H1 (cell line): ENCODE measurements around the gene ANO2. TPM values are rescaled to one million over a fixed set of nuclear protein-coding genes. Genes with fewer than 3 reads are reported as not detected.
A peak's percentile ranks its signal among the peaks of the same experiment; 100 is the strongest.

Source experiments
- CTCF ChIA-PET: fragments of 300-600 bp; sonication (Branson Sonifier 250); formaldehyde crosslinking; loops from one replicate; lab custom pipeline; 2021; ENCODE audit not compliant: partially characterized antibody; lab: Charles Lee
- POLR2A ChIA-PET: fragments of 300-600 bp; sonication (Branson Sonifier 250); formaldehyde crosslinking; loops from one replicate; lab custom pipeline; 2021; ENCODE audit warnings: inconsistent platforms; ENCODE audit not compliant: partially characterized antibody; lab: Charles Lee
- DNase-seq, 2 experiments: peaks; one replicate each; pipeline versions ENCODE4 v3.0.0 to v3.0.0-alpha.2; 2010 to 2022; ENCODE audit warnings: low spot score in 2 of 2, low read depth in 1 of 2, mixed read lengths in 1 of 2
- FAIRE-seq: peaks from 2 replicates; lab custom pipeline; 2011; peaks lifted over from hg19 to GRCh38; lab: Jason Lieb, UNC
- H2AFZ ChIP-seq: 2 replicates; pipeline ENCODE4 v1.8.1; 2012; ENCODE audit warnings: low read length, inconsistent platforms
- H2AK5ac ChIP-seq: 2 replicates; pipeline ENCODE4 v1.6.1; 2013; ENCODE audit warnings: low read depth, low read length
- H2BK120ac ChIP-seq: replicated peaks from 2 replicates; pipeline ENCODE3; 2013; ENCODE audit warnings: low read depth, low read length, inconsistent platforms
- H2BK12ac ChIP-seq: 2 replicates; pipeline ENCODE4 v1.6.1; 2013; ENCODE audit warnings: low read depth, low read length
- H2BK15ac ChIP-seq: 2 replicates; pipeline ENCODE4 v1.6.1; 2013; ENCODE audit warnings: low read length
- H2BK20ac ChIP-seq: 2 replicates; pipeline ENCODE4 v1.6.1; 2013; ENCODE audit warnings: low read length
- H2BK5ac ChIP-seq: 2 replicates; pipeline ENCODE4 v1.6.1; 2013; ENCODE audit warnings: low read depth, low read length
- H3K14ac ChIP-seq: 2 replicates; pipeline ENCODE4 v1.6.1; 2013; ENCODE audit warnings: inconsistent platforms; ENCODE audit not compliant: insufficient read length
- H3K18ac ChIP-seq: 2 replicates; pipeline ENCODE4 v1.6.1; 2013; ENCODE audit warnings: low read length; ENCODE audit errors: extremely low read depth
- H3K23ac ChIP-seq: 2 replicates; pipeline ENCODE4 v1.6.1; 2013; ENCODE audit warnings: inconsistent platforms; ENCODE audit not compliant: insufficient read length
- H3K23me2 ChIP-seq: 2 replicates; pipeline ENCODE4 v1.6.1; 2013; ENCODE audit warnings: low read depth, low read length
- H3K27ac ChIP-seq: 2 replicates; pipeline ENCODE4 v1.6.1; 2011; ENCODE audit warnings: low read depth, low read length, inconsistent platforms
- H3K27me3 ChIP-seq, 4 experiments: replicated peaks in 1 of 4; 1 replicate in 1 of 4; 2 replicates in 3 of 4; pipeline versions ENCODE4 v1.6.1 to v1.8.1; 2011 to 2013; ENCODE audit warnings: low read length in 3 of 4, mild to moderate bottlenecking in 3 of 4, inconsistent platforms in 2 of 4, mixed read lengths in 2 of 4, moderate library complexity in 1 of 4; ENCODE audit not compliant: control insufficient read depth in 3 of 4, insufficient read depth in 3 of 4; ENCODE audit errors: extremely low read depth in 1 of 4
- H3K36me3 ChIP-seq, 4 experiments: 2 replicates each; pipeline versions ENCODE4 v1.6.1 to v1.8.1; 2011 to 2013; ENCODE audit warnings: mild to moderate bottlenecking in 4 of 4, low read length in 3 of 4, moderate library complexity in 2 of 4, control low read depth in 1 of 4, inconsistent platforms in 1 of 4; ENCODE audit not compliant: insufficient read depth in 4 of 4, control insufficient read depth in 2 of 4
- H3K4ac ChIP-seq: replicated peaks from 2 replicates; pipeline ENCODE3; 2013; ENCODE audit warnings: low read length, low read depth, mixed read lengths, inconsistent platforms; ENCODE audit not compliant: insufficient read length
- H3K4me1 ChIP-seq, 4 experiments: replicated peaks in 1 of 4; 1 replicate in 1 of 4; 2 replicates in 3 of 4; pipeline versions ENCODE4 v1.6.1 to v1.8.1; 2011 to 2013; ENCODE audit warnings: low read length in 3 of 4, inconsistent platforms in 2 of 4, mixed read lengths in 1 of 4; ENCODE audit not compliant: insufficient read depth in 4 of 4, control insufficient read depth in 3 of 4
- H3K4me2 ChIP-seq, 2 experiments: 2 replicates each; pipeline versions ENCODE4 v1.6.1 to v1.8.1; 2011 to 2013; ENCODE audit warnings: low read depth in 2 of 2, low read length in 2 of 2, control low read depth in 1 of 2, inconsistent platforms in 1 of 2, mild to moderate bottlenecking in 1 of 2; ENCODE audit not compliant: insufficient read depth in 1 of 2
- H3K4me3 ChIP-seq, 4 experiments: fragments of 200-600, 300-600 bp in 1 of 4; sonication (generic), shearing (Covaris generic), sonication (Bioruptor Twin) in 1 of 4; 2 replicates each; pipeline versions ENCODE4 v1.5.1 to v1.8.1; 2011 to 2016; ENCODE audit warnings: low read length in 4 of 4, low read depth in 3 of 4, control low read depth in 2 of 4, inconsistent platforms in 2 of 4, mild to moderate bottlenecking in 2 of 4, mixed read lengths in 1 of 4, moderate library complexity in 1 of 4; ENCODE audit not compliant: insufficient read depth in 2 of 4; ENCODE audit errors: extremely low read depth in 1 of 4
- H3K56ac ChIP-seq: replicated peaks from 2 replicates; pipeline ENCODE3; 2013; ENCODE audit warnings: low read depth, mild to moderate bottlenecking, mixed read lengths, low read length, inconsistent platforms; ENCODE audit not compliant: insufficient read length
- H3K79me1 ChIP-seq: 2 replicates; pipeline ENCODE4 v1.6.1; 2013; ENCODE audit warnings: low read depth, low read length, control low read depth
- H3K79me2 ChIP-seq, 2 experiments: 2 replicates each; pipeline versions ENCODE4 v1.6.1 to v1.8.1; 2012 to 2013; ENCODE audit warnings: low read length in 2 of 2, mild to moderate bottlenecking in 2 of 2, inconsistent platforms in 1 of 2; ENCODE audit not compliant: insufficient read depth in 2 of 2, control insufficient read depth in 1 of 2
- H3K9ac ChIP-seq, 4 experiments: replicated peaks in 1 of 4; 1 replicate in 1 of 4; 2 replicates in 3 of 4; pipeline versions ENCODE4 v1.6.1 to v1.8.1; 2011 to 2013; ENCODE audit warnings: low read depth in 3 of 4, low read length in 3 of 4, control low read depth in 2 of 4, mild to moderate bottlenecking in 2 of 4, moderate library complexity in 2 of 4, inconsistent platforms in 1 of 4; ENCODE audit errors: extremely low read depth in 1 of 4
- H3K9me3 ChIP-seq, 2 experiments: 2 replicates each; pipeline versions ENCODE4 v1.6.1 to v1.8.1; 2012 to 2013; ENCODE audit warnings: mild to moderate bottlenecking in 2 of 2, moderate library complexity in 2 of 2, control low read depth in 1 of 2, inconsistent platforms in 1 of 2, low read depth in 1 of 2, low read length in 1 of 2, mixed read lengths in 1 of 2; ENCODE audit not compliant: insufficient read depth in 2 of 2
- H4K20me1 ChIP-seq, 2 experiments: replicated peaks in 1 of 2; 2 replicates each; pipeline versions ENCODE3 to v1.8.1; 2011 to 2013; ENCODE audit warnings: inconsistent platforms in 2 of 2, low read length in 2 of 2, mild to moderate bottlenecking in 1 of 2; ENCODE audit not compliant: insufficient read depth in 2 of 2, control insufficient read depth in 1 of 2
- H4K5ac ChIP-seq: 2 replicates; pipeline ENCODE4 v1.6.1; 2013; ENCODE audit warnings: low read length, low read depth, mixed read lengths, inconsistent platforms; ENCODE audit not compliant: insufficient read length
- H4K8ac ChIP-seq: 2 replicates; pipeline ENCODE4 v1.8.0; 2013; ENCODE audit warnings: mild to moderate bottlenecking, moderate library complexity, low read length, inconsistent platforms; ENCODE audit not compliant: insufficient read depth; ENCODE audit errors: extremely low read depth
- H4K91ac ChIP-seq: replicated peaks from 2 replicates; pipeline ENCODE3; 2013; ENCODE audit warnings: low read length, mixed read lengths, inconsistent platforms; ENCODE audit not compliant: insufficient read length
- ASH2L ChIP-seq: fragments of 200-600, 300-600 bp; sonication (generic); IDR thresholded peaks from one replicate; pipeline ENCODE4 v1.7.1; 2017; ENCODE audit warnings: low read length
- BACH1 ChIP-seq: IDR thresholded peaks from 2 replicates; pipeline ENCODE4 v1.6.1; 2012; ENCODE audit warnings: low read length, improper control_type of control experiment
- CBX5 ChIP-seq: fragments of 300-800, 300-1000 bp; sonication (generic); IDR thresholded peaks from 2 replicates; pipeline ENCODE4 v1.7.1; 2016; ENCODE audit warnings: antibody characterized with exemption, low read length, low read depth
- CHD2 ChIP-seq: IDR thresholded peaks from 2 replicates; pipeline ENCODE4 v1.6.1; 2012; ENCODE audit warnings: low read length, improper control_type of control experiment
- CTBP2 ChIP-seq: IDR thresholded peaks from 2 replicates; pipeline ENCODE4 v1.7.0; 2011; ENCODE audit warnings: borderline replicate concordance, mild to moderate bottlenecking, moderate library complexity, mixed read lengths, low read length; ENCODE audit not compliant: insufficient read depth, insufficient read length
- CTCF ChIP-seq, 3 experiments: IDR thresholded peaks; 1 replicate in 2 of 3; 2 replicates in 1 of 3; pipeline versions ENCODE4 v1.5.1 to v1.6.1; 2011; ENCODE audit warnings: low read length in 3 of 3, mild to moderate bottlenecking in 3 of 3, inconsistent platforms in 2 of 3, low read depth in 1 of 3, moderate library complexity in 1 of 3; ENCODE audit not compliant: insufficient read depth in 1 of 3; ENCODE audit errors: control extremely low read depth in 1 of 3
- EP300 ChIP-seq, 2 experiments: IDR thresholded peaks; 1 replicate in 1 of 2; 2 replicates in 1 of 2; pipeline ENCODE4 v1.6.1; 2011 to 2012; ENCODE audit warnings: low read depth in 2 of 2, low read length in 2 of 2, mild to moderate bottlenecking in 2 of 2, borderline replicate concordance in 1 of 2, inconsistent platforms in 1 of 2, moderate library complexity in 1 of 2
- MAX ChIP-seq: IDR thresholded peaks from 2 replicates; pipeline ENCODE4 v1.6.1; 2012; ENCODE audit warnings: inconsistent platforms
- RAD21 ChIP-seq, 2 experiments: IDR thresholded peaks in 1 of 2; conservative IDR thresholded peaks in 1 of 2; 2 replicates each; pipeline ENCODE4 v1.6.1; 2011; ENCODE audit warnings: low read depth in 2 of 2, low read length in 2 of 2, improper control_type of control experiment in 1 of 2, inconsistent platforms in 1 of 2, mild to moderate bottlenecking in 1 of 2, moderate library complexity in 1 of 2
- RFX5 ChIP-seq: IDR thresholded peaks from 2 replicates; pipeline ENCODE4 v1.6.1; 2011; ENCODE audit warnings: low read depth, low read length, improper control_type of control experiment, borderline replicate concordance
- SIRT6 ChIP-seq: IDR thresholded peaks from one replicate; pipeline ENCODE4 v1.7.1; 2012; ENCODE audit warnings: low read length, inconsistent platforms
- WGBS, 2 experiments: shearing (Covaris generic) in 1 of 2; methylation state at CpG; one replicate each; pipeline versions ENCODE4 v1.1.6 to v1.1.7; 2013 to 2015; ENCODE audit warnings: low lambda C conversion rate in 2 of 2, mixed read lengths in 2 of 2, inconsistent platforms in 1 of 2, low coverage in 1 of 2, missing lambda C conversion rate in 1 of 2; ENCODE audit not compliant: insufficient replicate concordance in 2 of 2, insufficient coverage in 1 of 2, insufficient read length in 1 of 2; ENCODE audit errors: extremely low coverage in 1 of 2, missing lambda C conversion rate in 1 of 2; 5-methylcytosine and 5-hydroxymethylcytosine counted together
- polyA plus RNA-seq, 7 experiments: library from polyadenylated mRNA; depleted of rRNA in 3 of 7; stranded (reverse) in 5 of 7; unstranded in 2 of 7; fragments of >200 nt in 5 of 7; fragments of 200-250 nt in 2 of 7; gene quantifications; 1 replicate in 5 of 7; 2 replicates in 1 of 7; 4 replicates in 1 of 7; pipeline versions ENCODE4 v1.2.1 to v1.2.3, GENCODE V29; 2011 to 2013; ENCODE audit warnings: missing spikeins in 2 of 7, mixed read lengths in 2 of 7
- total RNA-seq: library from RNA; stranded (reverse); fragmentation: NEBNext Ultra II Directional; extraction: Animal tissue kit (Norgen Biotek cat#: 25700); gene quantifications from 2 replicates; pipeline ENCODE4 v1.2.1, GENCODE V29; 2021

The ANO2 gene
- total and polyA plus RNA-seq, 2 of the 8 experiments (the other 6 are each of a cell fraction or from before 2014, with no cell fraction given) = 1.9 to 5.5 TPM

GRCh38 chr12:5758347-5758746 is 186.7 kb downstream of the ANO2 start:
- peaks cover 4 to 10% of the 10 kb centered on the region in 2 experiments for H3K9me3 ChIP-seq
- no peak overlapping the region for H2AFZ ChIP-seq
- no peak overlapping the region for H2BK15ac ChIP-seq
- no peak overlapping the region for H2BK5ac ChIP-seq
- no peak overlapping the region for H3K4me3 ChIP-seq
- no peaks in the 10 kb centered on the region for H3K36me3 ChIP-seq
- H3K27ac ChIP-seq = no peak overlapping the region
- H3K18ac ChIP-seq = no peak overlapping the region
- H4K91ac ChIP-seq = no peak overlapping the region
- no peak overlapping the region for H3K14ac ChIP-seq
- no peak overlapping the region for H3K56ac ChIP-seq
- POLR2A ChIA-PET = no interaction called here
- 73% methylated on average over 3 of the region's 3 CpGs; no CpG with 5 or more reads in 1 of the 2 experiments for WGBS, 2 experiments
- no peak overlapping the region for H4K8ac ChIP-seq
- H2AK5ac ChIP-seq = no peak overlapping the region
- H4K20me1 ChIP-seq = no peaks in the 10 kb centered on the region
- no peaks in the 10 kb centered on the region for H3K27me3 ChIP-seq
- peak; percentile 7 for FAIRE-seq
- H3K4me2 ChIP-seq = no peak overlapping the region
- no peak overlapping the region for H3K9ac ChIP-seq
- H3K79me1 ChIP-seq = no peaks in the 10 kb centered on the region
- H3K4ac ChIP-seq = no peak overlapping the region
- no peak overlapping the region for H4K5ac ChIP-seq
- no peak for DNase-seq
- no peaks in the 10 kb centered on the region for H3K79me2 ChIP-seq
- peaks cover 0 to 6% (median 2%) of the 10 kb centered on the region in 4 experiments; a peak in 3 of 7 replicates for H3K4me1 ChIP-seq
- no peak overlapping the region for H2BK12ac ChIP-seq
- CTCF ChIA-PET = interaction anchor here (1.3 to 1.5 kb wide), 2 partner anchors 13 to 18 kb away, joined by 4 to 5 read pairs; no protein-coding TSS in a partner anchor
- no peak overlapping the region for H2BK20ac ChIP-seq
- no peak overlapping the region for H3K23ac ChIP-seq
- H3K23me2 ChIP-seq = no peaks in the 10 kb centered on the region
- H2BK120ac ChIP-seq = no peak overlapping the region
- TF ChIP-seq SIRT6 (no peak), MAX (no peak), BACH1 (no peak), RAD21 (IDR thresholded peaks at IDR 0.05 in 1 of 2, conservative IDR thresholded peaks at IDR 0.05 in 1 of 2; ENCODE audit: low read depth in 2 of 2, low read length in 2 of 2) (no peak), EP300 (IDR thresholded peaks at IDR 0.05; ENCODE audit: borderline replicate concordance in 1 of 2, low read depth in 2 of 2, low read length in 2 of 2) (no peak), CTBP2 (no peak), CBX5 (no peak), CTCF (IDR thresholded peaks at IDR 0.05; ENCODE audit: control extremely low read depth in 1 of 3, insufficient read depth in 1 of 3, low read depth in 1 of 3, low read length in 3 of 3) (no peak), CHD2 (no peak), RFX5 (no peak), ASH2L (no peak)
